ENCODE data around the gene LRP5.

DNA sequence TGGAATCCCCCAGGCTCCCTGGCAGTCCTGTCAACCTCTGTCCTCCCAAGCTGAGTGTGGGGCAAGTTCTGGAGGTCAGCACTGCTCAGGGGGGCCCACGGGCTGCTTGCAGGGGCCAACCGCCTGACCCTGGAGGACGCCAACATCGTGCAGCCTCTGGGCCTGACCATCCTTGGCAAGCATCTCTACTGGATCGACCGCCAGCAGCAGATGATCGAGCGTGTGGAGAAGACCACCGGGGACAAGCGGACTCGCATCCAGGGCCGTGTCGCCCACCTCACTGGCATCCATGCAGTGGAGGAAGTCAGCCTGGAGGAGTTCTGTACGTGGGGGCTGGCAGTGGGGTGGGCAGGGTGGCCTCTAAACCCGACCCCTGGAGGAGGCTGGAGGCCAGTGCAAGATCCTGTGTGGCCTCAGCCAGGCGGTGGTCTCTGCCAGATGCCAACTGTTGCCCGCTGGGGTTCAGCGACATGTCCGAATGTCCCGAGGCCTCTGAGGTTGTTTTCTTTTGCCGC, 113.5 kb downstream of the LRP5 start:
- no peak for TF ChIP-seq EZH2phosphoT487 (conservative IDR thresholded peaks at IDR 0.05; ENCODE audit: low read length)
- TF ChIP-seq, protein P1, sequence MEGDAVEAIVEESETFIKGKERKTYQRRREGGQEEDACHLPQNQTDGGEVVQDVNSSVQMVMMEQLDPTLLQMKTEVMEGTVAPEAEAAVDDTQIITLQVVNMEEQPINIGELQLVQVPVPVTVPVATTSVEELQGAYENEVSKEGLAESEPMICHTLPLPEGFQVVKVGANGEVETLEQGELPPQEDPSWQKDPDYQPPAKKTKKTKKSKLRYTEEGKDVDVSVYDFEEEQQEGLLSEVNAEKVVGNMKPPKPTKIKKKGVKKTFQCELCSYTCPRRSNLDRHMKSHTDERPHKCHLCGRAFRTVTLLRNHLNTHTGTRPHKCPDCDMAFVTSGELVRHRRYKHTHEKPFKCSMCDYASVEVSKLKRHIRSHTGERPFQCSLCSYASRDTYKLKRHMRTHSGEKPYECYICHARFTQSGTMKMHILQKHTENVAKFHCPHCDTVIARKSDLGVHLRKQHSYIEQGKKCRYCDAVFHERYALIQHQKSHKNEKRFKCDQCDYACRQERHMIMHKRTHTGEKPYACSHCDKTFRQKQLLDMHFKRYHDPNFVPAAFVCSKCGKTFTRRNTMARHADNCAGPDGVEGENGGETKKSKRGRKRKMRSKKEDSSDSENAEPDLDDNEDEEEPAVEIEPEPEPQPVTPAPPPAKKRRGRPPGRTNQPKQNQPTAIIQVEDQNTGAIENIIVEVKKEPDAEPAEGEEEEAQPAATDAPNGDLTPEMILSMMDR (IDR thresholded peaks at IDR 0.05; ENCODE audit: insufficient read depth, low read length, poor library complexity, severe bottlenecking), result no peak
